Skeletal muscle tissue (tissue), 4 donors: ENCODE results near the gene HS6ST2. TPM values are rescaled to one million over a fixed set of nuclear protein-coding genes. Genes with fewer than 3 reads are reported as not detected.

Source experiments
- H3K27ac ChIP-seq: one replicate; pipeline ENCODE4 v1.7.0; 2013; ENCODE audit warnings: mild to moderate bottlenecking, low read depth, low read length, inconsistent platforms
- H3K27me3 ChIP-seq, 3 donors: one replicate each; pipeline ENCODE4 v1.7.0; 2013; ENCODE audit warnings: low read length in 3 of 3; ENCODE audit not compliant: control insufficient read depth in 3 of 3, insufficient read depth in 3 of 3
- H3K36me3 ChIP-seq, 3 donors: one replicate each; pipeline ENCODE4 v1.7.0; 2013; ENCODE audit warnings: low read length in 3 of 3; ENCODE audit not compliant: control insufficient read depth in 3 of 3, insufficient read depth in 3 of 3
- H3K4me1 ChIP-seq, 3 donors: one replicate each; pipeline ENCODE4 v1.7.0; 2013; ENCODE audit warnings: low read length in 3 of 3, mild to moderate bottlenecking in 3 of 3; ENCODE audit not compliant: control insufficient read depth in 3 of 3, insufficient read depth in 3 of 3
- H3K4me3 ChIP-seq, 3 donors: one replicate each; pipeline ENCODE4 v1.7.0; 2013; ENCODE audit warnings: low read length in 3 of 3
- H3K9ac ChIP-seq, 3 donors: one replicate each; pipeline ENCODE4 v1.7.0; 2013; ENCODE audit warnings: low read length in 3 of 3, mild to moderate bottlenecking in 3 of 3, moderate library complexity in 2 of 3, low read depth in 1 of 3
- H3K9me3 ChIP-seq, 3 donors: one replicate each; pipeline ENCODE4 v1.7.0; 2013; ENCODE audit warnings: low read length in 3 of 3; ENCODE audit not compliant: control insufficient read depth in 3 of 3
- total RNA-seq: library from RNA; depleted of rRNA; stranded (reverse); fragments of >200 nt; gene quantifications from one replicate; pipeline ENCODE4 v1.2.3, GENCODE V29; 2014
- donor health status: Osteomylitis.

The HS6ST2 gene
- total RNA-seq, 1 donor from 2014 or later: 19.8 TPM

- Histone ChIP-seq H3K9me3 (no peaks in the 10 kb centered on the region), H3K27me3 (peaks cover 0 to 3% (median 0%) of the 10 kb centered on the region in 3 donors), H3K4me1 (no peaks in the 10 kb centered on the region), H3K36me3 (no peaks in the 10 kb centered on the region), H3K4me3 (no peak overlapping the region), H3K27ac (no peak overlapping the region), H3K9ac (no peak overlapping the region)
Measured at GRCh38 chrX:132776486-132777210, 181.8 kb downstream of the HS6ST2 start.

- H3K9ac ChIP-seq: no peak overlapping the region
- H3K9me3 ChIP-seq: no peaks in the 10 kb centered on the region
- H3K27me3 ChIP-seq: peaks cover 0 to 3% (median 0%) of the 10 kb centered on the region in 3 donors
- H3K36me3 ChIP-seq: no peaks in the 10 kb centered on the region
- no peaks in the 10 kb centered on the region for H3K4me1 ChIP-seq
- H3K4me3 ChIP-seq: no peak overlapping the region
- H3K27ac ChIP-seq: no peak overlapping the region
Measured at GRCh38 chrX:132775263-132775823, 183.1 kb downstream of the HS6ST2 start.

DNA sequence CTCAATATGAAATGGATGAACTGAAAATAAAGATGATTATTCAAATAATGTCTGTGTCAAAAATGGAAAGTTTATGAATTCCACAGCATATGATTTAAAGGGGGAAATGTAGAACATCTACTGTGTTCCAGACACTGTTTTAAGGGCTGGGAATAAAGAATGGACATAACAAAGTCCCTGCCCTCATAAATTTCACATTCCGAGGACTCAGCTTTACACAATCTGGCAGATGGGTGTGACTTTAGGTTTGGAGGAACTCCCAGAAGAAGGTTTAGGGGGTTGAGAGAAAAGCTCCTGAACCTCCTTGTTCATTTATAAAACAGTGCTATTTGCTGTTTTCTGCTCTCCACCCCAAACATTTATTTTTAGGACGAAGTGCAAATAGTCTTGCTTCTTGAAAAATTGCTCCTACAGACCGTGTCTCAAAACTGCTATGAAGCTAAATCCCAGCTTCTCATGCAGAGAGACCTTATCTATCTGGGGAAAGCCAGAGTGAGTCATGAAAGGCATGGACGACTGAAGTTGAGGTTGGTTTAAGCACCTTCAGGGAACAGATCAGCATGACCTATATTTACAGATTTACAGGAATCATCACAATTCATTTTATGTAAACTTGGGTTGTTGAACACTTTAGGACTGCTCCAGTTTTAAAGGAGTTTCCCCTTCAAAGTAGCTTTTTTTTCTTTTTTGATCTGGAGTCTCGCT is 184.3 kb downstream of the HS6ST2 start:
- peaks cover 0 to 3% (median 0%) of the 10 kb centered on the region in 3 donors for H3K27me3 ChIP-seq

DNA sequence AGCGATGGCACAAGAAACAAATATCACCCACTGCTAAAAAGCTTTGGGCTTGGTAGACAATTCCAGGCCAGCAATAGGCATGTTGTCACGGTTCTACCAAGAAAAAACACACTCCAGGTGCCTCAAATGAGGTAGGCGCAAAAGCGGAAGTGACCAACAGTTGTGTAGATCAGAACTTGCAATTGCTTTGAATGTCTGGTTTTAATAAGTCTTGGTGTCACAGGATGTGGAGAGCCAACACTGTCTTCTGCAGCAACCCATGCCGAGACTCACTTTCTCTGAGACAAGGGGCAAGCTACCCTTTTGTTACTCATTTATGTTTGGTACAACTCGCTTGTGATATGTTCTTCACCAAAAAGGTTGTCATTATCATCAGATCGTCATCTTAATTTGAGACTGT is 188.8 kb downstream of the HS6ST2 start:
- H3K36me3 ChIP-seq: no peaks in the 10 kb centered on the region
- H3K4me1 ChIP-seq: no peaks in the 10 kb centered on the region

More for the DNA sequence above, 184.3 kb downstream of the HS6ST2 start:
- H3K4me3 ChIP-seq: no peak overlapping the region
- H3K36me3 ChIP-seq: no peaks in the 10 kb centered on the region
- no peaks in the 10 kb centered on the region for H3K4me1 ChIP-seq
- no peaks in the 10 kb centered on the region for H3K9me3 ChIP-seq
- H3K27ac ChIP-seq: no peak overlapping the region
- no peak overlapping the region for H3K9ac ChIP-seq

GRCh38 chrX:132766452-132766851 is 192.0 kb downstream of the HS6ST2 start:
- no peak overlapping the region for H3K9ac ChIP-seq
- H3K27me3 ChIP-seq: peaks cover 0 to 2% (median 0%) of the 10 kb centered on the region in 3 donors
- H3K27ac ChIP-seq: no peak overlapping the region
- no peak overlapping the region for H3K4me3 ChIP-seq
- H3K9me3 ChIP-seq: no peaks in the 10 kb centered on the region
- no peaks in the 10 kb centered on the region for H3K4me1 ChIP-seq
- no peaks in the 10 kb centered on the region for H3K36me3 ChIP-seq

More for the DNA sequence above, 188.8 kb downstream of the HS6ST2 start:
- H3K27ac ChIP-seq: no peak overlapping the region
- H3K9me3 ChIP-seq: no peaks in the 10 kb centered on the region
- H3K27me3 ChIP-seq: peaks cover 0 to 2% (median 0%) of the 10 kb centered on the region in 3 donors
- H3K4me3 ChIP-seq: no peak overlapping the region
- no peak overlapping the region for H3K9ac ChIP-seq

GRCh38 chrX:132763528-132763927 is 194.9 kb downstream of the HS6ST2 start:
- Histone ChIP-seq H3K9me3 (no peaks in the 10 kb centered on the region), H3K36me3 (no peaks in the 10 kb centered on the region), H3K4me3 (no peak overlapping the region), H3K27ac (no peak overlapping the region), H3K9ac (no peak overlapping the region), H3K27me3 (peaks cover 0 to 6% (median 0%) of the 10 kb centered on the region in 3 donors), H3K4me1 (no peaks in the 10 kb centered on the region)

GRCh38 chrX:132758759-132759158 is 199.7 kb downstream of the HS6ST2 start:
- Histone ChIP-seq H3K27me3 (peaks cover 0 to 3% (median 0%) of the 10 kb centered on the region in 3 donors), H3K4me3 (no peak overlapping the region), H3K9me3 (no peaks in the 10 kb centered on the region), H3K4me1 (no peaks in the 10 kb centered on the region), H3K27ac (no peak overlapping the region), H3K9ac (no peak overlapping the region), H3K36me3 (no peaks in the 10 kb centered on the region)

GRCh38 chrX:132757066-132757623 is 201.3 kb downstream of the HS6ST2 start:
- H3K9me3 ChIP-seq: no peaks in the 10 kb centered on the region
- no peaks in the 10 kb centered on the region for H3K4me1 ChIP-seq
- no peak overlapping the region for H3K27ac ChIP-seq
- peaks cover 0 to 3% (median 0%) of the 10 kb centered on the region in 3 donors for H3K27me3 ChIP-seq
- H3K4me3 ChIP-seq: no peak overlapping the region
- no peak overlapping the region for H3K9ac ChIP-seq
- H3K36me3 ChIP-seq: no peaks in the 10 kb centered on the region

DNA sequence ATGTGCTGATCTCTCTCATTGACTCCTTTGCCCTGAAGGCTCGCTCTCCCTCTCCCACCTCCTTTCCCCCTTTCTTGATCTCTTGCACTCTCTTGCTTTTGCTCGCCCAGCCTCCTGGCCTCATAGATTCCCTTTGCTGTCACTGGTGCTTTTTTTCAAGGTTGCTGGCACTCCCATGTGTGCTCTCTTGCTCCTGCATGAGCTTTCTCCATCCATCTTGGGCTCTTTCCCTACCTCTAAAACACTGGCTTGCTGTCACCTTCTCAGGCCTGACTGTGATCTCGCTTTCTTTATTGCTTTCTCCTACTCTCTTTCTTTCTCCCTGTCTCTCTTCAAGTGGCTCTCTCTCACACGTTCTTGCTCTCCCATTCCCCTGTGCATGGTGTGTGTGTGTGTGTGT is 202.0 kb downstream of the HS6ST2 start:
- Histone ChIP-seq H3K36me3 (no peaks in the 10 kb centered on the region), H3K4me1 (peaks cover 0 to 2% (median 1%) of the 10 kb centered on the region in 3 donors), H3K4me3 (no peak overlapping the region), H3K27me3 (peaks cover 0 to 3% (median 0%) of the 10 kb centered on the region in 3 donors), H3K9ac (no peak overlapping the region), H3K27ac (no peak overlapping the region), H3K9me3 (no peaks in the 10 kb centered on the region)
